Transverse colon (tissue), 4 donors: ENCODE data around the gene HIPK2. TPM values are rescaled to one million over a fixed set of nuclear protein-coding genes. Genes with fewer than 3 reads are reported as not detected.

ENCODE experiments used
- DNase-seq: peaks from one replicate; pipeline ENCODE4 v3.0.0-alpha.2; 2019
- H3K27ac ChIP-seq, 4 donors: fragments of 200-600 bp; sonication (generic); 2 replicates each; pipeline ENCODE4 v1.5.1; 2016 to 2018; ENCODE audit warnings: inconsistent platforms in 4 of 4
- H3K27me3 ChIP-seq: fragments of 200-600 bp; sonication (generic); 2 replicates; pipeline ENCODE4 v1.5.1; 2017; ENCODE audit warnings: inconsistent platforms
- H3K36me3 ChIP-seq, 4 donors: fragments of 200-600 bp; sonication (generic); 2 replicates each; pipeline ENCODE4 v1.5.1; 2017 to 2019; ENCODE audit warnings: inconsistent platforms in 4 of 4
- H3K4me1 ChIP-seq, 4 donors: fragments of 200-600 bp; sonication (generic); 2 replicates each; pipeline ENCODE4 v1.5.1; 2017 to 2020; ENCODE audit warnings: inconsistent platforms in 4 of 4
- H3K4me3 ChIP-seq, 4 donors: fragments of 200-600 bp; sonication (generic); 1 replicate in 1 of 4; 2 replicates in 3 of 4; pipeline versions ENCODE4 v1.5.1 to v1.6.1; 2017 to 2019; ENCODE audit warnings: inconsistent platforms in 4 of 4
- H3K9me3 ChIP-seq, 2 donors: fragments of 200-600 bp; sonication (generic); 2 replicates each; pipeline ENCODE4 v1.5.1; 2017 to 2019; ENCODE audit warnings: inconsistent platforms in 2 of 2
- CTCF ChIP-seq, 5 experiments: fragments of 200-600 bp in 3 of 5; fragments of 450-650 bp in 2 of 5; sonication (generic) in 3 of 5; IDR thresholded peaks; 1 replicate in 2 of 5; 2 replicates in 3 of 5; pipeline ENCODE4 v1.5.1; 2016 to 2017; ENCODE audit warnings: antibody characterized with exemption in 5 of 5, inconsistent platforms in 3 of 5, mild to moderate bottlenecking in 2 of 5, moderate library complexity in 1 of 5
- EP300 ChIP-seq: sonication (generic); formaldehyde crosslinking; IDR thresholded peaks from one replicate; pipeline ENCODE4 v1.6.1; 2017; ENCODE audit warnings: antibody characterized with exemption, low read depth
- POLR2A ChIP-seq: fragments of 450-650 bp; IDR thresholded peaks from one replicate; pipeline ENCODE4 v1.6.1; 2016; ENCODE audit warnings: antibody characterized with exemption, mild to moderate bottlenecking, moderate library complexity
- POLR2AphosphoS5 ChIP-seq, 3 donors: sonication (generic); formaldehyde crosslinking; IDR thresholded peaks; one replicate each; pipeline ENCODE4 v1.6.1; 2016; ENCODE audit warnings: antibody characterized with exemption in 3 of 3
- WGBS, 2 donors: methylation state at CpG; one replicate each; pipeline ENCODE4 v1.1.5; 2018; ENCODE audit warnings: low coverage in 1 of 2; 5-methylcytosine and 5-hydroxymethylcytosine counted together
- in situ Hi-C, 4 donors: fragments of 200-750 bp; cut with MboI; loops; one replicate each; pipeline versions ENCODE4 v1.15.0 to v1.15.1; 2017; ENCODE audit warnings: low sequenced_read_pairs in 3 of 4, low pct_ligation_motif_present in 1 of 4, low pct_unique_long_range_greater_than_20kb in 1 of 4
- intact Hi-C: fragments of 100-400 bp; cut with DNase I; formaldehyde crosslinking; loops from one replicate; pipeline ENCODE4 v1.15.1; 2023; ENCODE audit warnings: low total_unique reads
- total RNA-seq, 4 donors: library from RNA; depleted of rRNA; stranded (reverse); fragments of >200 nt; gene quantifications; one replicate each; pipeline ENCODE4 v1.1.0, GENCODE V29; 2016

The HIPK2 gene
- total RNA-seq, 4 donors from 2014 or later = 27.3 to 40.3 (median 33.6) TPM

GRCh38 chr7:139762886-139763285, 14.9 kb downstream of the HIPK2 start:
- no peaks in the 10 kb centered on the region for H3K36me3 ChIP-seq
- no peaks in the 10 kb centered on the region for H3K9me3 ChIP-seq
- in situ Hi-C loops = no loop called here
- H3K4me3 ChIP-seq = no peak overlapping the region
- TF ChIP-seq EP300 = no peak
- no peak for TF ChIP-seq POLR2A
- no peak for TF ChIP-seq CTCF (IDR thresholded peaks at IDR 0.05)
- TF ChIP-seq POLR2AphosphoS5 (IDR thresholded peaks at IDR 0.05) = peak in 1 of 3 donors; percentile 35
- intact Hi-C loops = no loop called here
- H3K27me3 ChIP-seq = no peaks in the 10 kb centered on the region
- no peak overlapping the region for H3K27ac ChIP-seq
- WGBS, 2 donors = 80 to 89% methylated on average over 2 of the region's 2 CpGs
- no peak for DNase-seq
- H3K4me1 ChIP-seq = peaks cover 2 to 30% (median 15%) of the 10 kb centered on the region in 4 donors

- no peak for TF ChIP-seq POLR2A
- no peak for TF ChIP-seq EP300
- no peak for TF ChIP-seq POLR2AphosphoS5 (IDR thresholded peaks at IDR 0.05)
- no peak for TF ChIP-seq CTCF (IDR thresholded peaks at IDR 0.05)
- no peak overlapping the region for H3K4me3 ChIP-seq
- H3K36me3 ChIP-seq = no peaks in the 10 kb centered on the region
- peak overlapping the region in 1 of 4 donors; percentile 30 for H3K27ac ChIP-seq
- WGBS, 2 donors = 66% methylated on average over 8 of the region's 8 CpGs; no CpG with 5 or more reads in 1 of the 2 donors
- DNase-seq = peak; percentile 44
- H3K27me3 ChIP-seq = no peaks in the 10 kb centered on the region
- no peaks in the 10 kb centered on the region for H3K9me3 ChIP-seq
- intact Hi-C loops (no loop called here), in situ Hi-C loops (no loop called here)
- H3K4me1 ChIP-seq = peaks cover 4 to 38% (median 20%) of the 10 kb centered on the region in 4 donors
Observed at GRCh38 chr7:139758388-139758787, 19.4 kb downstream of the HIPK2 start.

- Histone ChIP-seq H3K27ac (peak overlapping the region in 1 of 4 donors; percentile 30), H3K4me1 (peaks cover 4 to 38% (median 22%) of the 10 kb centered on the region in 4 donors), H3K36me3 (no peaks in the 10 kb centered on the region), H3K9me3 (no peaks in the 10 kb centered on the region), H3K4me3 (no peak overlapping the region), H3K27me3 (no peaks in the 10 kb centered on the region)
- 40 to 55% methylated on average over 2 of the region's 2 CpGs for WGBS, 2 donors
- intact Hi-C loops (no loop called here), in situ Hi-C loops (no loop called here)
- no peak for DNase-seq
- TF ChIP-seq POLR2A (no peak), POLR2AphosphoS5 (IDR thresholded peaks at IDR 0.05) (no peak), CTCF (IDR thresholded peaks at IDR 0.05) (no peak), EP300 (no peak)
Observed at GRCh38 chr7:139757968-139758367, 19.8 kb downstream of the HIPK2 start.

- in situ Hi-C loops = no loop called here
- no peaks in the 10 kb centered on the region for H3K27me3 ChIP-seq
- peak overlapping the region in 3 of 4 donors; percentile 42 to 67 (median 53) for H3K27ac ChIP-seq
- intact Hi-C loops = no loop called here
- DNase-seq = peak; percentile 66
- peaks cover 4 to 36% (median 24%) of the 10 kb centered on the region in 4 donors for H3K4me1 ChIP-seq
- no peaks in the 10 kb centered on the region for H3K36me3 ChIP-seq
- TF ChIP-seq EP300 = no peak
- no peak for TF ChIP-seq POLR2AphosphoS5 (IDR thresholded peaks at IDR 0.05)
- TF ChIP-seq POLR2A = no peak
- no peak for TF ChIP-seq CTCF (IDR thresholded peaks at IDR 0.05)
- H3K4me3 ChIP-seq = no peak overlapping the region
- no peaks in the 10 kb centered on the region for H3K9me3 ChIP-seq
- 60 to 76% methylated on average over 5 to 11 of the region's 11 CpGs for WGBS, 2 donors
Observed at GRCh38 chr7:139753693-139754111, 24.1 kb downstream of the HIPK2 start.
